PC-3 (cell line): Measurements from ENCODE around the gene IZUMO4.

Source experiments
- CTCF ChIP-seq: fragments of 300-600 bp; sonication (generic); conservative IDR thresholded peaks from 2 replicates; pipeline ENCODE4 v1.5.1; 2017; ENCODE audit warnings: antibody characterized with exemption, low read depth, mild to moderate bottlenecking, low read length
- EZH2phosphoT487 ChIP-seq: fragments of 300-600 bp; sonication (generic); IDR thresholded peaks from 2 replicates; pipeline ENCODE4 v1.6.1; 2018; ENCODE audit warnings: mild to moderate bottlenecking, antibody characterized with exemption, low read length, borderline replicate concordance

- TF ChIP-seq CTCF (peak; percentile 37), EZH2phosphoT487 (no peak)
Measured at GRCh38 chr19:2096480-2097202, at the start of gene IZUMO4.
